GM12878 (cell line): Measurements from ENCODE around the gene PCK1. TPM values are rescaled to one million over a fixed set of nuclear protein-coding genes. Genes with fewer than 3 reads are reported as not detected.

ENCODE experiments used
- ATAC-seq: fragments of 200-7000 bp; cut with Tn5 transposase; 3 replicates; pipeline ENCODE4 v1.9.1; 2020; ENCODE audit warnings: mild to moderate bottlenecking, moderate library complexity
- BruUV-seq: library from RNA; stranded (reverse); fragments of 400-500 nt; replicated peaks from 2 replicates; lab custom pipeline; 2021; lab: Mats Ljungman, UMichigan
- CTCF ChIA-PET: fragments of 300-600 bp; sonication (Branson Sonifier 250); formaldehyde crosslinking; extraction: SDS; loops from one replicate; lab custom pipeline; 2021; ENCODE audit warnings: inconsistent platforms; lab: Yijun Ruan, JAX
- POLR2A ChIA-PET: fragments of 350-600 bp; formaldehyde crosslinking; extraction: SDS; loops from one replicate; lab custom pipeline; 2021; ENCODE audit warnings: inconsistent platforms; lab: Charles Lee
- RAD21 ChIA-PET: fragments of 300-600 bp; sonication (Branson Sonifier 250); formaldehyde crosslinking; loops from one replicate; lab custom pipeline; 2023; ENCODE audit warnings: antibody characterized with exemption; ENCODE audit not compliant: unreplicated experiment; lab: Charles Lee
- SMC1A ChIA-PET: fragments of 300-600 bp; sonication (Branson Sonifier 250); formaldehyde crosslinking; loops from one replicate; lab custom pipeline; 2023; ENCODE audit not compliant: unreplicated experiment, uncharacterized antibody; lab: Charles Lee
- DNase-seq: peaks from one replicate; pipeline ENCODE4 v3.0.0-alpha.2; 2011; ENCODE audit warnings: low read depth, low spot score
- FAIRE-seq: peaks from 3 replicates; lab custom pipeline; 2011; peaks lifted over from hg19 to GRCh38; lab: Jason Lieb, UNC
- H2AFZ ChIP-seq: 2 replicates; pipeline ENCODE4 v1.6.0; 2011; ENCODE audit warnings: low read depth, low read length, control low read depth; ENCODE audit not compliant: control insufficient read depth
- H3K27ac ChIP-seq: 2 replicates; pipeline ENCODE4 v1.5.1; 2011; ENCODE audit warnings: control low read depth; ENCODE audit not compliant: control insufficient read depth, insufficient read depth
- H3K27me3 ChIP-seq, 2 experiments: replicated peaks in 1 of 2; 2 replicates each; pipeline versions ENCODE4 v1.6.0 to v1.6.1; 2011; ENCODE audit warnings: low read length in 1 of 2; ENCODE audit not compliant: control insufficient read depth in 2 of 2, insufficient read depth in 2 of 2
- H3K36me3 ChIP-seq, 2 experiments: 2 replicates each; pipeline ENCODE4 v1.5.1; 2011; ENCODE audit warnings: low read length in 1 of 2; ENCODE audit not compliant: control insufficient read depth in 2 of 2, insufficient read depth in 2 of 2
- H3K4me1 ChIP-seq: 2 replicates; pipeline ENCODE4 v1.6.1; 2011; ENCODE audit warnings: mild to moderate bottlenecking, low read length, moderate library complexity, mixed read lengths; ENCODE audit not compliant: control insufficient read depth, insufficient read depth
- H3K4me2 ChIP-seq: 2 replicates; pipeline ENCODE4 v1.6.0; 2011; ENCODE audit warnings: control low read depth; ENCODE audit not compliant: control insufficient read depth, insufficient read depth
- H3K4me3 ChIP-seq: fragments of 200-600 bp; sonication (generic); 2 replicates; pipeline ENCODE4 v1.5.1; 2016
- H3K79me2 ChIP-seq: 2 replicates; pipeline ENCODE4 v1.6.0; 2011; ENCODE audit warnings: low read length; ENCODE audit not compliant: control insufficient read depth, insufficient read depth
- H3K9ac ChIP-seq: 2 replicates; pipeline ENCODE4 v1.8.0; 2011; ENCODE audit warnings: low read length, control low read depth, mixed read lengths; ENCODE audit not compliant: control insufficient read depth, insufficient read depth
- H3K9me3 ChIP-seq: replicated peaks from 3 replicates; pipeline ENCODE4 v1.5.1; 2011; ENCODE audit warnings: mild to moderate bottlenecking, low read length; ENCODE audit not compliant: control insufficient read depth, insufficient read depth
- H4K20me1 ChIP-seq: 2 replicates; pipeline ENCODE4 v1.6.0; 2011; ENCODE audit not compliant: control insufficient read depth, insufficient read depth
- HDGF ChIP-seq: fragments of 450-650 bp; IDR thresholded peaks from 2 replicates; pipeline ENCODE4 v1.6.1; 2016; ENCODE audit warnings: antibody characterized with exemption
- NRF1 ChIP-seq: conservative IDR thresholded peaks from 2 replicates; pipeline ENCODE4 v1.6.1; 2011; ENCODE audit warnings: mild to moderate bottlenecking, low read depth, low read length, improper control_type of control experiment
- ZNF24 ChIP-seq: fragments of 450-650 bp; IDR thresholded peaks from 2 replicates; pipeline ENCODE4 v1.6.1; 2017; ENCODE audit warnings: antibody characterized with exemption, mild to moderate bottlenecking
- WGBS: methylation state at CpG from one replicate; pipeline ENCODE4 v1.1.6; 2016; ENCODE audit warnings: low lambda C conversion rate; ENCODE audit not compliant: insufficient replicate concordance, insufficient coverage; ENCODE audit errors: missing lambda C conversion rate; 5-methylcytosine and 5-hydroxymethylcytosine counted together
- in situ Hi-C: fragments of 300-500 bp; cut with MboI; formaldehyde crosslinking; loops from 9 replicates; pipeline ENCODE4 v1.14.3; 2018; ENCODE audit warnings: mixed read lengths
- intact Hi-C: fragments of 100-400 bp; cut with micrococcal nuclease; formaldehyde crosslinking; loops from one replicate; pipeline ENCODE4 v1.14.2; 2022; ENCODE audit not compliant: unreplicated experiment
- polyA plus RNA-seq, 11 experiments: library from polyadenylated mRNA; depleted of rRNA in 4 of 11; unstranded in 6 of 11; stranded (reverse) in 5 of 11; fragments of >200 nt; fragmentation: Nextera tagmentation in 4 of 11; fragmentation: Illumina TruSeq in 1 of 11; extraction: Ambion mirVana in 4 of 11; extraction: Trizol in 1 of 11; gene quantifications; 1 replicate in 1 of 11; 2 replicates in 10 of 11; pipeline versions ENCODE4 v1.2.1 to v1.2.3, GENCODE V29; 2011 to 2016; ENCODE audit warnings: inconsistent platforms in 2 of 11, missing spikeins in 2 of 11, low read depth in 1 of 11
- total RNA-seq, 4 experiments: library from RNA; depleted of rRNA in 3 of 4; stranded (reverse); fragments of >200 nt in 3 of 4; fragmentation: Illumina TruSeq in 1 of 4; extraction: Trizol in 1 of 4; gene quantifications; 2 replicates each; pipeline versions ENCODE4 v1.2.1 to v1.2.3, GENCODE V29; 2013 to 2021

PCK1 gene
- total and polyA plus RNA-seq, 10 of the 15 experiments (the other 5 are each of a cell fraction or from before 2014, with no cell fraction given) = 0.02 to 0.33 (median 0.09) TPM; not detected in 5

DNA sequence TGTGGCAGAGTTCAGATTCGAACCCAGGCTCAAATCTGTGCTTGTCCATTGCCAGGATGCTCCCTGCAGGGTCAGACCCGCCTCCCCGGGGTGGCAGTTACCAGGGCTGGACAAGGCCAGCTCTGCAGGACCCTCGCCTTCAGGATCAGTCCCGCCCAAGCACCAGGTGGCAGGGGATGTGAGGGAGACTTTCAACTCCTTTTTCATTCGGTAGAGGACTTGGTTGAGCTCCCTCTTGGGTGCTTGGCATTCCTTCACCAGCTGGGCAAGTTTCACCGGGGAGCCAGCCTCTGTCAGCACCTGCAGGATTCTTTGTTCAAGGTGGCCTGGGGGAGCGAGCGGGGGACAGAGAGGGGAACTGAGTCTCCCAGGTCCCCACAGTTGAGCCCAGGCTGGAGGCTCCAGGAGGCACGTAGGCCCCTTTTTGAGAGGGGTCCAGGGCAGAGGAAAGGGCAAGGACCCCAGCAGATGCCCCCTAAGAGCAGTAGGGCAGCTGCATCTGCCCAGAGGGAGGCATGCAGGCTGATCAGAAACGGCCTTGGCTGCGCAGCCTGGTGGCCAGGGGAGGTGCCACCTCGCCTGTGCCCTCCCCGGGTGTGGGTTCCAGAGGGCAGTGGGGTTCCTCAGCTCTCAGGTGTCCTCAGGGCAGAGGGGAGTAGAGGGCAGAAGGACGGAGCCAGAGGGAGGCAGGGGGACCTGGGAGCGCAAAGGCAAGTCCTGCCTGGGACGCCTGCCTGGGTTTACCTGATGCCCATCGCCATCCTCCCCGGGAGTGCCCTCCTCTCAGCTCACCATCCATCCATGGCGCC is 55.4 kb downstream of the PCK1 start (continued):
- TF ChIP-seq NRF1 = no peak

DNA sequence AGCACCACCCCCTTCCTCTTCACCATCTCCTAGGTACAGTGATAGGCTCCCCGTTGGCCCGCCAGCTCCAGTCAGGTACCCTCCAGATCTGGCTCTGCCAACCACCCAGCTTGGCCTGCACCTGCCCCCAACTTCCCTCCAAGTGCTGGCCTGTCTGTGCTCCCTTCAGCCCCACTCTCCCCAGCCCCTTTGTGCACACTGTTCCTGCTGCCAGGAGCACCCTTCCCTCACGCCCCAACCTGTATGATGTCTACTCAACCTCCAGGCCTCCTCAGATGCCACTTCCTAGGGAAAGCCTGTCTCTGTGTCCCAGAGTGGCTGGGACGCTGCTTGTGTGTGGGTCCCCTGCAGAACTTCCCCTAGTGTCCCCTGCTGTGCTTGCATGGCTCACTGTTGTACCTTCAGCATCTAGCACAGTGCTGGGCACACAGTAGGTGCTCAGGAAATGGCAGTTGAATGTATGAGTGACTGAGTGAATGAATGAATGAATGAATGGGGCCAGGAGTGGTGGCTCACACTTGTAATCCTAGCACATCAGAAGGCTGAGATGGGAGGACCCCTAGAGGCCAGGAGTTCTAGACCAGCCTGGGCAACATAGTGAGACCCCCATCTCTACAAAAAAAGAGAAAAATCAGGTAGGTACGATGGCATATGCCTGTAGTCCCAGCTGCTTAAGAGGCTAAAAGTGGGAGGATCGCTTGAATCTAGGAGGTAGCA is 56.3 kb downstream of the PCK1 start:
- no peaks in the 10 kb centered on the region for H3K79me2 ChIP-seq
- ChIA-PET CTCF (interaction anchor here (0.6 to 5.9 kb wide), 7 partner anchors 11 to 1290 kb away, joined by 3 to 32 read pairs (median 3); no protein-coding TSS in a partner anchor), RAD21 (interaction anchor here (0.9 to 1.3 kb wide), 3 partner anchors 11 to 21 kb away, joined by 3 to 5 read pairs (median 3); no protein-coding TSS in a partner anchor)
- H2AFZ ChIP-seq = no peak overlapping the region
- H3K36me3 ChIP-seq = no peaks in the 10 kb centered on the region; a peak in 1 of 4 replicates
- FAIRE-seq (no peak), ATAC-seq (no peak)
- in situ Hi-C loops = loop anchor here (10.0 kb wide), 2 partner anchors 778 to 838 kb away; no protein-coding TSS in a partner anchor
- intact Hi-C loops = loop anchor here (5.0 kb wide), 1 partner anchor 220 kb away; no protein-coding TSS in a partner anchor
- 95% methylated on average over 6 of the region's 6 CpGs for WGBS
- no peak overlapping the region for H3K4me3 ChIP-seq
- H3K9ac ChIP-seq = no peak overlapping the region
- H3K4me1 ChIP-seq = peaks cover 42% of the 10 kb centered on the region
- no peak overlapping the region for H3K4me2 ChIP-seq
- no peaks in the 10 kb centered on the region for H3K9me3 ChIP-seq
- TF ChIP-seq HDGF (no peak), ZNF24 (peak; percentile 82)
- TF ChIP-seq, all 136 proteins: peak for 1
- BruUV-seq = no TSS peak
- ChIA-PET POLR2A (interaction anchor here (0.6 to 2.0 kb wide), 2 partner anchors 11 to 800 kb away, joined by 4 read pairs; no protein-coding TSS in a partner anchor), SMC1A (interaction anchor here (0.7 to 1.3 kb wide), 5 partner anchors 11 to 508 kb away, joined by 3 read pairs; no protein-coding TSS in a partner anchor)
- no peak for DNase-seq
- Histone ChIP-seq H3K27me3 (peaks cover 0 to 2% of the 10 kb centered on the region in 2 experiments; a peak in 1 of 4 replicates), H4K20me1 (no peaks in the 10 kb centered on the region), H3K27ac (no peak overlapping the region)

Other genes with a start within 250 kb of the PCK1 start
- not detected in 2 replicates for gene SPO11, start 231.3 kb upstream of the PCK1 start, total RNA-seq (2014; rRNA removed)
- not detected in 2 replicates for gene SPO11, start 231.3 kb upstream of the PCK1 start, total RNA-seq (2014; rRNA removed; fragmentation: Illumina TruSeq; extraction: Trizol)
- gene SPO11, start 231.3 kb upstream of the PCK1 start, total RNA-seq (2021) = not detected in 2 replicates
- gene SPO11, start 231.3 kb upstream of the PCK1 start, polyA plus RNA-seq (2011; rRNA removed) = not detected in 2 replicates
- gene SPO11, start 231.3 kb upstream of the PCK1 start, polyA plus RNA-seq (2014; fragmentation: Illumina TruSeq; extraction: Trizol) = not detected in 2 replicates
- gene SPO11, start 231.3 kb upstream of the PCK1 start, polyA plus RNA-seq (2014; fragmentation: Nextera tagmentation; extraction: Ambion mirVana) = not detected
- gene SPO11, start 231.3 kb upstream of the PCK1 start, polyA plus RNA-seq (2014; rRNA removed) = not detected in 2 replicates
- gene SPO11, start 231.3 kb upstream of the PCK1 start, polyA plus RNA-seq (2016; fragmentation: Nextera tagmentation; extraction: Ambion mirVana) = not detected
- gene RAE1, start 209.9 kb upstream of the PCK1 start, total RNA-seq (2014; rRNA removed) = 38.4 and 39.1 TPM in 2 replicates
- gene RAE1, start 209.9 kb upstream of the PCK1 start, total RNA-seq (2014; rRNA removed; fragmentation: Illumina TruSeq; extraction: Trizol) = 41.9 and 44.1 TPM in 2 replicates
- gene RAE1, start 209.9 kb upstream of the PCK1 start, total RNA-seq (2021) = 34.2 and 36.1 TPM in 2 replicates
- 28.7 and 33.1 TPM in 2 replicates for gene RAE1, start 209.9 kb upstream of the PCK1 start, polyA plus RNA-seq (2011; rRNA removed)
- 50.0 and 54.4 TPM in 2 replicates for gene RAE1, start 209.9 kb upstream of the PCK1 start, polyA plus RNA-seq (2014; fragmentation: Illumina TruSeq; extraction: Trizol)
- 100 to 1,000 TPM in 1 of 2 experiments, 10 to 100 TPM in 1; 93.0 to 107 TPM for gene RAE1, start 209.9 kb upstream of the PCK1 start, polyA plus RNA-seq (2014; fragmentation: Nextera tagmentation; extraction: Ambion mirVana)
- gene RAE1, start 209.9 kb upstream of the PCK1 start, polyA plus RNA-seq (2014; rRNA removed) = 30.7 and 38.9 TPM in 2 replicates
- 10 to 100 TPM; 83.1 to 91.3 TPM for gene RAE1, start 209.9 kb upstream of the PCK1 start, polyA plus RNA-seq (2016; fragmentation: Nextera tagmentation; extraction: Ambion mirVana)
- gene RBM38, start 169.7 kb upstream of the PCK1 start, total RNA-seq (2014; rRNA removed) = 68.6 and 79.7 TPM in 2 replicates
- 23.2 and 27.5 TPM in 2 replicates for gene RBM38, start 169.7 kb upstream of the PCK1 start, total RNA-seq (2014; rRNA removed; fragmentation: Illumina TruSeq; extraction: Trizol)
- 102 and 104 TPM in 2 replicates for gene RBM38, start 169.7 kb upstream of the PCK1 start, total RNA-seq (2021)
- 29.9 and 57.3 TPM in 2 replicates for gene RBM38, start 169.7 kb upstream of the PCK1 start, polyA plus RNA-seq (2011; rRNA removed)
- gene RBM38, start 169.7 kb upstream of the PCK1 start, polyA plus RNA-seq (2014; fragmentation: Illumina TruSeq; extraction: Trizol) = 4.3 and 22.9 TPM in 2 replicates
- gene RBM38, start 169.7 kb upstream of the PCK1 start, polyA plus RNA-seq (2014; fragmentation: Nextera tagmentation; extraction: Ambion mirVana) = 1 to 10 TPM in 1 of 2 experiments, under 1 TPM in 1; 0.32 to 1.3 TPM
- 118 and 127 TPM in 2 replicates for gene RBM38, start 169.7 kb upstream of the PCK1 start, polyA plus RNA-seq (2014; rRNA removed)
- gene RBM38, start 169.7 kb upstream of the PCK1 start, polyA plus RNA-seq (2016; fragmentation: Nextera tagmentation; extraction: Ambion mirVana) = 10 to 100 TPM; 10.4 to 13.2 TPM
- gene CTCFL, start 36.0 kb upstream of the PCK1 start, total RNA-seq (2014; rRNA removed) = not detected in 2 replicates
- not detected in 2 replicates for gene CTCFL, start 36.0 kb upstream of the PCK1 start, total RNA-seq (2014; rRNA removed; fragmentation: Illumina TruSeq; extraction: Trizol)
- 0.08 and 0.10 TPM in 2 replicates for gene CTCFL, start 36.0 kb upstream of the PCK1 start, total RNA-seq (2021)
- 0.03 TPM in 1 of 2 replicates, not detected in the other for gene CTCFL, start 36.0 kb upstream of the PCK1 start, polyA plus RNA-seq (2011; rRNA removed)
- not detected in 2 replicates for gene CTCFL, start 36.0 kb upstream of the PCK1 start, polyA plus RNA-seq (2014; fragmentation: Illumina TruSeq; extraction: Trizol)
- gene CTCFL, start 36.0 kb upstream of the PCK1 start, polyA plus RNA-seq (2014; fragmentation: Nextera tagmentation; extraction: Ambion mirVana) = under 1 TPM; 0.06 to 0.09 TPM
- 0.15 TPM in 1 of 2 replicates, not detected in the other for gene CTCFL, start 36.0 kb upstream of the PCK1 start, polyA plus RNA-seq (2014; rRNA removed)
- under 1 TPM; 0.12 to 0.20 TPM for gene CTCFL, start 36.0 kb upstream of the PCK1 start, polyA plus RNA-seq (2016; fragmentation: Nextera tagmentation; extraction: Ambion mirVana)
- 7.5 and 8.3 TPM in 2 replicates for gene ZBP1, start 59.3 kb downstream of the PCK1 start, total RNA-seq (2014; rRNA removed)
- gene ZBP1, start 59.3 kb downstream of the PCK1 start, total RNA-seq (2014; rRNA removed; fragmentation: Illumina TruSeq; extraction: Trizol) = 4.8 TPM in 2 replicates
- gene ZBP1, start 59.3 kb downstream of the PCK1 start, total RNA-seq (2021) = 4.8 and 6.3 TPM in 2 replicates
- 5.0 and 5.4 TPM in 2 replicates for gene ZBP1, start 59.3 kb downstream of the PCK1 start, polyA plus RNA-seq (2011; rRNA removed)
- gene ZBP1, start 59.3 kb downstream of the PCK1 start, polyA plus RNA-seq (2014; fragmentation: Illumina TruSeq; extraction: Trizol) = 6.2 and 6.8 TPM in 2 replicates
- gene ZBP1, start 59.3 kb downstream of the PCK1 start, polyA plus RNA-seq (2014; fragmentation: Nextera tagmentation; extraction: Ambion mirVana) = 1 to 10 TPM in 1 of 2 experiments, under 1 TPM in 1; 0.93 to 1.1 TPM
- 9.3 and 10.6 TPM in 2 replicates for gene ZBP1, start 59.3 kb downstream of the PCK1 start, polyA plus RNA-seq (2014; rRNA removed)
- gene ZBP1, start 59.3 kb downstream of the PCK1 start, polyA plus RNA-seq (2016; fragmentation: Nextera tagmentation; extraction: Ambion mirVana) = 1 to 10 TPM; 2.5 to 3.0 TPM
- gene PMEPA1, start 148.9 kb downstream of the PCK1 start, total RNA-seq (2014; rRNA removed) = not detected in 2 replicates
- 0.04 TPM in 1 of 2 replicates, not detected in the other for gene PMEPA1, start 148.9 kb downstream of the PCK1 start, total RNA-seq (2014; rRNA removed; fragmentation: Illumina TruSeq; extraction: Trizol)
- gene PMEPA1, start 148.9 kb downstream of the PCK1 start, total RNA-seq (2021) = 0.08 and 0.10 TPM in 2 replicates
- 0.03 and 0.07 TPM in 2 replicates for gene PMEPA1, start 148.9 kb downstream of the PCK1 start, polyA plus RNA-seq (2011; rRNA removed)
- gene PMEPA1, start 148.9 kb downstream of the PCK1 start, polyA plus RNA-seq (2014; fragmentation: Illumina TruSeq; extraction: Trizol) = 0.03 and 0.04 TPM in 2 replicates
- under 1 TPM in 1 of 2 experiments, not detected in 1; 0.02 TPM for gene PMEPA1, start 148.9 kb downstream of the PCK1 start, polyA plus RNA-seq (2014; fragmentation: Nextera tagmentation; extraction: Ambion mirVana)
- gene PMEPA1, start 148.9 kb downstream of the PCK1 start, polyA plus RNA-seq (2014; rRNA removed) = 0.03 and 0.04 TPM in 2 replicates
- gene PMEPA1, start 148.9 kb downstream of the PCK1 start, polyA plus RNA-seq (2016; fragmentation: Nextera tagmentation; extraction: Ambion mirVana) = under 1 TPM in 1 of 2 experiments, not detected in 1; 0.04 TPM